Naive thymus-derived CD8-positive, alpha-beta T cell (primary cell): ENCODE measurements around the gene CNNM1. TPM values are rescaled to one million over a fixed set of nuclear protein-coding genes. Genes with fewer than 3 reads are reported as not detected.

ENCODE experiments used
- ATAC-seq, 2 donors: fragments of 150-1000 bp; cut with Tn5 transposase in 1 of 2; sonication (Bioruptor Pico), chemical (Tn5 transposase) in 1 of 2; 1 replicate in 1 of 2; 2 replicates in 1 of 2; pipeline ENCODE4 v1.10.0; 2021; ENCODE audit warnings: mild to moderate bottlenecking in 2 of 2, moderate library complexity in 2 of 2
- POLR2A ChIA-PET: fragments of 350-600 bp; sonication (Branson Sonifier 250); formaldehyde crosslinking; loops from one replicate; lab custom pipeline; 2021; ENCODE audit warnings: antibody characterized with exemption; lab: Charles Lee
- DNase-seq, 10 donors: peaks; one replicate each; pipeline versions ENCODE4 v3.0.0 to v3.0.0-alpha.2; 2020 to 2022
- H3K27ac Mint-ChIP-seq, 10 donors: one replicate each; pipeline ENCODE4 v1.8.0; 2020 to 2022; ENCODE audit warnings: mild to moderate bottlenecking in 10 of 10, mixed read lengths in 10 of 10, moderate library complexity in 4 of 10, inconsistent platforms in 1 of 10
- H3K27me3 Mint-ChIP-seq, 5 donors: one replicate each; pipeline ENCODE4 v1.8.0; 2021 to 2022; ENCODE audit warnings: mixed read lengths in 5 of 5
- H3K36me3 Mint-ChIP-seq, 3 donors: one replicate each; pipeline ENCODE4 v1.8.0; 2020 to 2022; ENCODE audit warnings: mixed read lengths in 3 of 3, mild to moderate bottlenecking in 2 of 3, inconsistent platforms in 1 of 3
- H3K4me1 Mint-ChIP-seq, 4 donors: one replicate each; pipeline ENCODE4 v1.8.0; 2021 to 2022; ENCODE audit warnings: mixed read lengths in 4 of 4
- H3K4me3 Mint-ChIP-seq, 10 donors: one replicate each; pipeline ENCODE4 v1.8.0; 2020 to 2022; ENCODE audit warnings: mild to moderate bottlenecking in 10 of 10, mixed read lengths in 10 of 10, moderate library complexity in 6 of 10, inconsistent platforms in 1 of 10
- H3K9me3 Mint-ChIP-seq, 9 donors: one replicate each; pipeline ENCODE4 v1.8.0; 2020 to 2022; ENCODE audit warnings: mixed read lengths in 9 of 9, mild to moderate bottlenecking in 3 of 9, inconsistent platforms in 1 of 9, moderate library complexity in 1 of 9
- polyA plus RNA-seq, 3 donors: library from polyadenylated mRNA; unstranded; fragments of 300-500 nt; fragmentation: Illumina TruSeq; gene quantifications; one replicate each; pipeline ENCODE4 v1.2.3, GENCODE V29; 2021
- total RNA-seq, 8 experiments: library from RNA in 2 of 8; stranded (reverse) in 2 of 8; gene quantifications; one replicate each; pipeline ENCODE4 v1.2.3 and lab custom pipeline; 2021 to 2026

The CNNM1 gene
- total and polyA plus RNA-seq, 5 experiments from 2014 or later, result 0.13 to 0.55 (median 0.49) TPM; not detected in 2

DNA sequence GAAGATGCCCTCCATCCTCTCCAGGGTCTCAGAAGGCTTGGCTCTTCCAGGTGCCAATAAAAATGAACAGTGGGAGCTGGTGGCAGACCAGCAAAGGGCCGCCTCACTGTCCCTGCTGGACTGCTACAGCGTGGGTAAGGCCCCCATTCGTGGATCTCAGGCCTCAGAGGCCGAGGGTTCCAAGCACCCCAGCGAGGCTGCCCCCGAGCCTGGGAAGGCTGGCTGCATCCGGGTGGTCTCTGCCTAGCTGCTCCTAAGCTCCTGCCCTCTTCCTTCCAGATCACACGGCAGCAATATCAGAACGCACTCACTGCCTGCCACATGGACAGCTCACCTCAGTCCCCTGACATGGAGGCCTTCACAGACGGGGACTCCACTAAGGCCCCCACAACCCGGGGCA is 58.4 kb downstream of the CNNM1 start:
- no peak for DNase-seq
- Mint-ChIP-seq H3K9me3 (no peaks in the 10 kb centered on the region), H3K36me3 (no peaks in the 10 kb centered on the region), H3K4me1 (peaks cover 0 to 3% (median under 1%) of the 10 kb centered on the region in 4 donors), H3K4me3 (no peak overlapping the region), H3K27ac (no peak overlapping the region), H3K27me3 (peaks cover 0 to 4% (median 2%) of the 10 kb centered on the region in 5 donors)
- no peak for ATAC-seq
- POLR2A ChIA-PET, result no interaction called here

DNA sequence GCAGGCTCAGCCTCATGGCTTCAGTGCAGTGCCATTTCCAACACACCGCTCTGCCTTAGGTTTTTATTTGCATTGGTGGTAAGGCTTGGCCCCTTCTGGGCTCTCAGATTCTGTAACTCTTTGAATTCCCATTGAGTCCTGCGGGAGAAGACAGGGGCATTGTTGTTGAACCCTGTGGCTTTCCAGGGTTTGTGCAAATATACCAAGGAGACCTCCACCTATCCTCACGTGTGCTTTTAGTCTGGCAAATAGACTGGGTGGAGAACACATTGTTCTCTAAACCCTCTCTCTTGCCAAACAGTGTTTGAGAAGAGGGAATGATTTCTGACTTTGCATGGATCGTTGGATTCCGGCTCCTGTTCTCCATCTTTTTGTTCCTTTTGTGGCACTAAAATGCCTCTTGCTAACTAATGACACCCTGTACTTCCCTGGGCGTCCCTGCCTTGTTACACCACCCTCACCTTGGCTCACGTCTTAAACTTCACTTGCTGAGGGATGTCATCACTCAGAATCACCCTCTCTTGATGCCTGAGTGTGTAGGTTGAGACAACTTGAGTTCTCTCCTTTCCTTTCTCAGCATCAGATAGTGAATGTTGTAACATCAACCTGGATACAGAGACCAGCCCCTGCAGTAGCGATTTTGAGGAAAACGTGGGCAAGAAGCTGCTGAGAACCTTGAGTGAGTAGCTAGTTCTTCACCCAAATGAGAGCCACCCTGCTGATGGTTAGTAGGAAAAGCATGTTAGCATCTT is 60.7 kb downstream of the CNNM1 start:
- H3K9me3 Mint-ChIP-seq, result no peaks in the 10 kb centered on the region
- no peak for ATAC-seq
- peaks cover 0 to 3% (median 0%) of the 10 kb centered on the region in 5 donors for H3K27me3 Mint-ChIP-seq
- DNase-seq, result no peak
- no peak overlapping the region for H3K4me3 Mint-ChIP-seq
- no peaks in the 10 kb centered on the region for H3K36me3 Mint-ChIP-seq
- peaks cover 0 to 5% (median 2%) of the 10 kb centered on the region in 4 donors for H3K4me1 Mint-ChIP-seq
- H3K27ac Mint-ChIP-seq, result no peak overlapping the region
- POLR2A ChIA-PET, result no interaction called here

DNA sequence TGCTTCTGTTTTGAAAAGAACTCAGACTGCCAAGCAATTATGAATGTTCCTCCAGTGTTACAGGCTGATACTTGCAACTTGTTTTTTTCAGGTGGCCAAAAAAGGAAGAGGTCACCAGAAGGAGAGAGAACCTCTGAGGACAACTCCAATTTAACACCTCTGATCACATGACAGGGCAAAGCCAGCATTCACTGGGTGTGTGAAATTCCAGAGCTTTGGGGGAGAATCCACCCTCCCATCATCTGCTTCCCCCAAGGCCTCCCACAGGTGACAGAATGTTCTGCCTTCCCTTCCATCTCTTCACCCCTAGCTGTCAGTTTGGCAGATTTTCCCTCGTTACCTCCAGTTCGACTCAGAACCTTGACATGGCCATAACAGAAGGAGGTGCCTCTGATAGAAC is 62.2 kb downstream of the CNNM1 start:
- H3K4me3 Mint-ChIP-seq, result no peak overlapping the region

DNA sequence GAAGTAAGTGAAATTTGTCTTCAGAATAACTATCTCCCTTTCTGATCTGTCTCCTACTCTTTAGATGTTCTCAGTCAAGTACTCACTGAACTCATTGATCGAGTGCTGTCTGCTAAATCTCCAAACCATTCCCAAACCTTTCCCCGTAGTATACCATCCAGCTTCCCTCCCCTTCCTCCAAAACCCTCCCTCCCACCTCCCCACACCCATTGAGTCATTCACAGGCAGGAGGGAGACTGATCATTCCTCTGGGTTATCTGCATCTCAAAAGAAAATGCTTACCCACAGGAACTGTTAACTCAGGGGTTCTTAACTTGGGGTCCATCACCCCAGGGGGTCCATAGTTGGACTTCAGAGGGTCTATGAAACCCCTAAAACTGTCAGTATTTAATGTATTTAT is 63.9 kb downstream of the CNNM1 start:
- Mint-ChIP-seq H3K36me3 (peaks cover 0 to 19% (median 0%) of the 10 kb centered on the region in 3 donors), H3K4me3 (no peak overlapping the region), H3K27me3 (no peaks in the 10 kb centered on the region), H3K4me1 (peaks cover 4 to 12% (median 9%) of the 10 kb centered on the region in 4 donors), H3K27ac (peak overlapping the region in 2 of 10 donors; percentile 38 to 63), H3K9me3 (no peaks in the 10 kb centered on the region)
- ATAC-seq, result no peak
- POLR2A ChIA-PET, result interaction anchor here (0.7 kb wide), 1 partner anchor 10 kb away, joined by 4 read pairs; no protein-coding TSS in a partner anchor
- DNase-seq, result no peak

More for the DNA sequence above, 62.2 kb downstream of the CNNM1 start:
- no peak overlapping the region for H3K27ac Mint-ChIP-seq
- peaks cover 4 to 12% (median 9%) of the 10 kb centered on the region in 4 donors for H3K4me1 Mint-ChIP-seq
- no peaks in the 10 kb centered on the region for H3K27me3 Mint-ChIP-seq
- no peaks in the 10 kb centered on the region for H3K9me3 Mint-ChIP-seq
- H3K36me3 Mint-ChIP-seq, result peaks cover 0 to 6% (median 0%) of the 10 kb centered on the region in 3 donors
- ATAC-seq (no peak), DNase-seq (no peak)
- POLR2A ChIA-PET, result no interaction called here

DNA sequence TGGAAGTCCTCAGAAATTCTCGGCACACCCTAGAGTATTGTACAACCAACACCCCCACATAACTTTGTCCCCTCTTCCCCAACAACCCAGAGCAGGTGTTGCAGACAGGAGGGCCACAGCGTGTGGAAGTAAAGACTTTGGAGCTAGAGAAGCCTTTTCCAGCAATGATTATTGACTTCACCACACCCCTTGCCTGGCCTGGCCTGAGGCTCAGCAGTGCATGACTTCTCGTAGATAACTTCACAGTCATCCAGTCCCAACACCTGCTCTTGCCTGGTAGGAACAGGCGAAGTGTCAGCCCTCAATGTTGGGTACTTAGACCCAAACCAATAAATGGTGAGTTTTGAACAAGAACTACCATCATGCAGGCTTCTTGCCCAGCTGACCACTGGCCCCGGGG is 64.5 kb downstream of the CNNM1 start:
- POLR2A ChIA-PET, result interaction anchor here (0.7 kb wide), 1 partner anchor 9 kb away, joined by 4 read pairs; no protein-coding TSS in a partner anchor
- Mint-ChIP-seq H3K27ac (no peak overlapping the region), H3K27me3 (no peaks in the 10 kb centered on the region), H3K36me3 (peaks cover 0 to 22% (median 0%) of the 10 kb centered on the region in 3 donors), H3K9me3 (no peaks in the 10 kb centered on the region), H3K4me3 (no peak overlapping the region), H3K4me1 (peaks cover 4 to 12% (median 9%) of the 10 kb centered on the region in 4 donors)
- ATAC-seq, result no peak
- DNase-seq, result no peak

DNA sequence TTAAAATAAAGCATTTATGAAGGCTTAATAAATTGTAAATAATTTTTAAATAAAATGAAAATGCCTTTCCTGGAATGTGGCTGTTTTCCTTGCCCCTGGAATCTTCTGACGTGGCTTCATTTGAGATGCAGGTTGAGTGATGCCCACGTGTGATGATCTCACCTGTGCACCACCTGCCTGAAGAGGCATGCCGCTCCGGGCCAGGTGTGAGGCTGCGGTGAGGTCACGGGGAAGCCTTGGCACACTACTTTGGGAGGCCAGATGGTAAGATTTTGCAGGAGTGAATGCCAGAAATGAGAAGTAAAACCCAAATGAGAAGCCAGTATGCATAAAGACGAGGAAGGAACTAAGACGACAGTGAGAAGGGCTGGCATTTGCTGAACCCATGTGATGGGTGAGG is 65.1 kb downstream of the CNNM1 start:
- Mint-ChIP-seq H3K4me3 (no peak overlapping the region), H3K36me3 (peaks cover 0 to 27% (median 0%) of the 10 kb centered on the region in 3 donors), H3K27ac (peak overlapping the region in 3 of 10 donors; percentile 47 to 61 (median 58)), H3K27me3 (no peaks in the 10 kb centered on the region), H3K4me1 (peaks cover 4 to 12% (median 9%) of the 10 kb centered on the region in 4 donors), H3K9me3 (no peaks in the 10 kb centered on the region)
- ATAC-seq (no peak), DNase-seq (no peak)
- POLR2A ChIA-PET, result no interaction called here

DNA sequence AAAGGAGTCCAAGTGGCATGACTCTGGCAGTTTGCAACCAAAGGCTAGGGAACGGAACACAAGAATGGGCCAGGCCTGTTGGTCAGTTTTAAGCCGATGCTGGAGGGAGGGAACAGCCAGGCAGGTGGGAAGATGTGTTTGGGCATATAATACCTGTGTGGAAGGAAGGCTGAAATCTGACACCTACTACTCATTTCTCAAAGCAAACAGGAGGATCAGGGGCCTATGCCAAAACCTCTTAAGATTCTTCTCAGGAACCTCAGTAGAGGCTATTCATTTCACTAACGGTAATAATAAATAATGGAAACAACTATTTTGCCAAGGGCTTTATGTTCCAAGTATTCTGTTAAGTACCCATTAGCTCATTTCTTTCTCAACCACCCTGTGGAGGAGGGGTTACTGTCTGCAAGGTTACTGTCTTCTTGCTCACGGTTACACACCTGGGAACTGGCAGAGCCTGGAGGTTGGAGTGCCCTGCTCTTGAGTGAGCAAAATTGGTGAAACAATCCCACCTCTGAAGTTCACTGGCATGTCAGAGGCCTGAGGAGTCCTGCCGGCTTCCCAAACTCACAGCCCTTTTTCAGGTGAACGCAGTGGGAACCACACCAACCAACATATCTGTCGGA is 65.7 kb downstream of the CNNM1 start:
- peak overlapping the region in 2 of 10 donors; percentile 43 to 61 for H3K27ac Mint-ChIP-seq
- H3K36me3 Mint-ChIP-seq, result peaks cover 0 to 33% (median under 1%) of the 10 kb centered on the region in 3 donors
- POLR2A ChIA-PET, result no interaction called here
- H3K9me3 Mint-ChIP-seq, result no peaks in the 10 kb centered on the region
- DNase-seq (no peak), ATAC-seq (no peak)
- no peaks in the 10 kb centered on the region for H3K27me3 Mint-ChIP-seq
- H3K4me1 Mint-ChIP-seq, result peaks cover 4 to 12% (median 9%) of the 10 kb centered on the region in 4 donors
- no peak overlapping the region for H3K4me3 Mint-ChIP-seq

DNA sequence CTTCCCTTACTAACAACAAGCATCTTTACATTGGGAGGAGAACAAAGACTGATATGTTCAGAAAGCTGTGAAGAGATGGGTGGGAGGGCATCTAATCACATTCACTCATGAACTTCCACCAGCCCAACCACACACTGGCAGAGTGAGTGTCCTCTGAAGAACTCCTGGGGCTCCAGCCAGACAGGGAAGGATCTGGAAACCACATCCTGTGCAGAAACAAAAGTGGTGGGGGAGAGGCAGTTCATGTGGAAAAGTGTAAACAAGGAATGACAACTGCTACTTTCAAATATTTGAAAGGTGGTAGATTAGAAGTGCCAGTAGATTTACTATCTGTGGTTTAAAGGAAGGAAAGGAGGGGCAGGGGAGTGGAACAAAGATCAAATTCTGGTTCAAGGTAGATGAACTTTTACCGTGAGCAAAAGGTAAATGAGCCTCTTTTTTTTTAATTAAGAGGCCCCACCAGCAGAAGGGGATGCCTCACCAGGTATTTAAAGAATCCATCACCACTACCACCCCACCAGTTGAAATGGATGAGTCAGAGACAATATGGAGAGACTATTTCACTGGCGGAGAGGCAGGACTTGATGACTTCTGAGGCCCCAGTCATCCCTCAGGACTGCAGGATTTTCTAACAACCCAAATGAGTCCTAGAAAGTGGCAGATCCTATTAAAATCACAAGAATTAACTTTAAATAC is 66.7 kb downstream of the CNNM1 start:
- H3K4me3 Mint-ChIP-seq, result no peak overlapping the region
- H3K4me1 Mint-ChIP-seq, result peaks cover 4 to 12% (median 9%) of the 10 kb centered on the region in 4 donors
- no peak for ATAC-seq
- DNase-seq, result no peak
- H3K27me3 Mint-ChIP-seq, result no peaks in the 10 kb centered on the region
- H3K27ac Mint-ChIP-seq, result peak overlapping the region in 9 of 10 donors; percentile 17 to 89 (median 44)
- no peaks in the 10 kb centered on the region for H3K9me3 Mint-ChIP-seq
- peaks cover 0 to 43% (median 3%) of the 10 kb centered on the region in 3 donors for H3K36me3 Mint-ChIP-seq
- POLR2A ChIA-PET, result no interaction called here

DNA sequence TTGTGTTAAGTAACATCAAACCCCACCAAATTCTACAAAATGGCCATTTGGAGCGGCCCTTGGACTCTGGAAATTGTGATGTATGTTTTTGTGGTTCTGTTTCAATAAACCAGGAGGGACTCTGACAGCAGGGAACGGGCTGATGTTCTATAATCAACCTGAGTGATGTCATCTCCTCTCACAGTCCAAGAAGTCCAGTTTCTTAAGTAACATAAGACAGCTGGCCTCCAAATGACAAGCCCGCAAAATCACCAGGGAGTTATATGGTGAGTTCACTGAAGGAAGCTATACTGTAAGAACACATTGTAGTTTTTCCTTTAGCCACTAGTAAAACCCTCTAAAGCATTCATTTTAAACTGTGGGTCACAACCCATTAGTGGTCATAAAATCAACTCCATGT is 67.3 kb downstream of the CNNM1 start:
- Mint-ChIP-seq H3K27me3 (no peaks in the 10 kb centered on the region), H3K9me3 (no peaks in the 10 kb centered on the region), H3K4me1 (peaks cover 4 to 12% (median 9%) of the 10 kb centered on the region in 4 donors), H3K36me3 (peaks cover 0 to 47% (median 4%) of the 10 kb centered on the region in 3 donors), H3K4me3 (no peak overlapping the region), H3K27ac (peak overlapping the region in 2 of 10 donors; percentile 15 to 37)
- POLR2A ChIA-PET, result no interaction called here
- ATAC-seq (no peak), DNase-seq (no peak)

DNA sequence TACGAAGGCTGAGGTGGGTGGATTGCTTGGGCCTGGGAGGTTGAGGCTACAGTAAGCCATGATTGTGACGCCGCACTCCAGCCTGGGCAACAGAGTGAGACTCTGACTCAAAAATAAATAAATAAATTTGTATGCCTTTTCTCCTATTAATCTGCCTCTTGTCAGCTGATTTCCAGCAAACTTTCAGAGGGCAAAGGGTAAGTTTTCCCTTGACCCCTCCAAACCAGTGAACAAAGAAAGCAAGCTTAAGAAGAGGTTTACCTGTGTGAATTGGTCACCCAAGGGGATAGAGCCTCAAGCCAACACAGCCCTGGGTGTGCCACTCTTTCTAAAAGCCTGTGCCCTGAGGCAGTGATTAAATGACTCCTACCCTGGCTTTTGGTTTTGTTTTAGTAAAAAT is 70.5 kb downstream of the CNNM1 start:
- DNase-seq (no peak), ATAC-seq (no peak)
- Mint-ChIP-seq H3K9me3 (no peaks in the 10 kb centered on the region), H3K4me3 (no peak overlapping the region), H3K27me3 (no peaks in the 10 kb centered on the region), H3K27ac (no peak overlapping the region), H3K36me3 (peaks cover 0 to 78% (median 13%) of the 10 kb centered on the region in 3 donors), H3K4me1 (peaks cover 5 to 8% (median 8%) of the 10 kb centered on the region in 4 donors)
- POLR2A ChIA-PET, result no interaction called here

DNA sequence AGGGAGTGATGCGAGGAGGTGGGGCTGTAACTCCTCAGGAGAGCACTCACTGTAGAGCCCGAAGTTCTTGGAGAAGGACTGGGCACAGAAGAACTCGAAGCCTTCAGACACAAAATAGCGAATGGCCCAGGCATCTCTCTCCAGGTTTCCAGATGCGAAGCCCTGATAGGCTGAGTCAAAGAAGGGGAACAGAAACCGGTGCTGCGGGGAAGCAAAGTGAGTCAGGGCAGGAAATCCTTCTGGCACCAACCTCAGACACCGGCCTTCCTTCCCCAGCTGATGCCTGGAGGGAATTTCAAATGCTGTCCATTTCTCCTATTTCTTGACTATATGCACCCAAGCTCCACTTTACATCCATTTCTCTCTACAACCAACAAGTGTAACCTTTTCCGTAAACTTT is 74.5 kb downstream of the CNNM1 start:
- no peak for ATAC-seq
- Mint-ChIP-seq H3K27me3 (no peaks in the 10 kb centered on the region), H3K9me3 (no peaks in the 10 kb centered on the region), H3K4me1 (peaks cover 0 to 7% (median 2%) of the 10 kb centered on the region in 4 donors), H3K27ac (peak overlapping the region in 1 of 10 donors; percentile 18), H3K36me3 (peaks cover 7 to 86% (median 30%) of the 10 kb centered on the region in 3 donors), H3K4me3 (no peak overlapping the region)
- no peak for DNase-seq
- POLR2A ChIA-PET, result no interaction called here

DNA sequence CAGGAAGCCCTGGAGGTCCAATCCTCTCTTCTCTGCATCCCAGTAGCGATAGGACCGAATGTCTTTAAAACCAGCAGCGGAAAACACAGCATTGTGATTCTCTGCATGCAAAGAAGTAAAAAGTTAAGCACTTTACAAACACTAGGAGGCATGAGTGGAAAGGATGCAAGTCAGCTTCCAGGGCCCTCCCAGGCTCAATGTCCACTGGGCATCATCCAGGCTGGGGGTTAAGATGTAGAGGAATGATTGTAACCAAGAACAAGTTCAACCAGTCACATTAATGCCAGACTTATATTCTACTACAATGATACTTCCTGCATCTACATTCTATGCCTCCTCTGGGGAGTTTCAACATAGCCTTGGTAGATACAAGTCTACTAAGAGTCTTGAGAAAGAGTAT is 77.0 kb downstream of the CNNM1 start:
- Mint-ChIP-seq H3K36me3 (peaks cover 7 to 72% (median 29%) of the 10 kb centered on the region in 3 donors), H3K4me1 (peaks cover 0 to 7% (median 4%) of the 10 kb centered on the region in 4 donors), H3K27ac (peak overlapping the region in 1 of 10 donors; percentile 67), H3K27me3 (no peaks in the 10 kb centered on the region), H3K4me3 (no peak overlapping the region), H3K9me3 (no peaks in the 10 kb centered on the region)
- ATAC-seq (no peak), DNase-seq (no peak)
- POLR2A ChIA-PET, result no interaction called here
